ENCODE measurements around the gene ABCB8. TPM values are rescaled to one million over a fixed set of nuclear protein-coding genes. Genes with fewer than 3 reads are reported as not detected.
"Not testable (repeated sequence)": the region's sequence is repeated elsewhere in the genome, so short reads cannot be mapped to it uniquely, and the experiment has no call there.

The ABCB8 gene
- total and polyA plus RNA-seq, 4 donors = 12.4 to 30.2 (median 22.5) TPM

- Histone ChIP-seq H3K9me3 (ENCODE audit: control insufficient read depth in 4 of 4, low read length in 3 of 4) (no peaks in the 10 kb centered on the region), H3K4me1 (ENCODE audit: control insufficient read depth in 4 of 4, insufficient read depth in 4 of 4, low read length in 3 of 4) (peaks cover 2 to 32% (median 10%) of the 10 kb centered on the region in 4 donors), H3K4me3 (ENCODE audit: low read depth in 1 of 3, low read length in 3 of 3) (no peak overlapping the region), H3K27me3 (ENCODE audit: control insufficient read depth in 4 of 4, insufficient read depth in 4 of 4, low read length in 3 of 4) (peaks cover 0 to 4% (median under 1%) of the 10 kb centered on the region in 4 donors), H3K36me3 (ENCODE audit: control insufficient read depth in 4 of 4, insufficient read depth in 3 of 4, low read depth in 1 of 4, low read length in 3 of 4) (no peaks in the 10 kb centered on the region), H3K9ac (ENCODE audit: low read depth in 1 of 2, low read length in 2 of 2) (no peak overlapping the region), H3K27ac (ENCODE audit: low read depth in 1 of 2, low read length in 2 of 2) (no peak overlapping the region)
- TF ChIP-seq EGR1 (IDR thresholded peaks at IDR 0.05; ENCODE audit: low read depth in 2 of 2) (no peak), ZBTB33 (IDR thresholded peaks at IDR 0.05) (no peak), JUND (IDR thresholded peaks at IDR 0.05) (no peak), YY1 (IDR thresholded peaks at IDR 0.05) (no peak), ATF3 (IDR thresholded peaks at IDR 0.05) (no peak), HNF4A (conservative IDR thresholded peaks at IDR 0.05) (no peak), SP1 (IDR thresholded peaks at IDR 0.05) (no peak), FOXA2 (IDR thresholded peaks at IDR 0.05) (no peak), TAF1 (conservative IDR thresholded peaks at IDR 0.05) (no peak), RAD21 (IDR thresholded peaks at IDR 0.05) (no peak), HNF4G (IDR thresholded peaks at IDR 0.05) (no peak), FOXA1 (IDR thresholded peaks at IDR 0.05) (no peak), GABPA (IDR thresholded peaks at IDR 0.05 in 1 of 2, conservative IDR thresholded peaks at IDR 0.05 in 1 of 2) (no peak), RXRA (IDR thresholded peaks at IDR 0.05) (no peak), NR2F2 (IDR thresholded peaks at IDR 0.05) (no peak)
- TF ChIP-seq, protein P1, sequence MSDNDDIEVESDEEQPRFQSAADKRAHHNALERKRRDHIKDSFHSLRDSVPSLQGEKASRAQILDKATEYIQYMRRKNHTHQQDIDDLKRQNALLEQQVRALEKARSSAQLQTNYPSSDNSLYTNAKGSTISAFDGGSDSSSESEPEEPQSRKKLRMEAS (IDR thresholded peaks at IDR 0.05) = no peak
- TF ChIP-seq, protein P2, sequence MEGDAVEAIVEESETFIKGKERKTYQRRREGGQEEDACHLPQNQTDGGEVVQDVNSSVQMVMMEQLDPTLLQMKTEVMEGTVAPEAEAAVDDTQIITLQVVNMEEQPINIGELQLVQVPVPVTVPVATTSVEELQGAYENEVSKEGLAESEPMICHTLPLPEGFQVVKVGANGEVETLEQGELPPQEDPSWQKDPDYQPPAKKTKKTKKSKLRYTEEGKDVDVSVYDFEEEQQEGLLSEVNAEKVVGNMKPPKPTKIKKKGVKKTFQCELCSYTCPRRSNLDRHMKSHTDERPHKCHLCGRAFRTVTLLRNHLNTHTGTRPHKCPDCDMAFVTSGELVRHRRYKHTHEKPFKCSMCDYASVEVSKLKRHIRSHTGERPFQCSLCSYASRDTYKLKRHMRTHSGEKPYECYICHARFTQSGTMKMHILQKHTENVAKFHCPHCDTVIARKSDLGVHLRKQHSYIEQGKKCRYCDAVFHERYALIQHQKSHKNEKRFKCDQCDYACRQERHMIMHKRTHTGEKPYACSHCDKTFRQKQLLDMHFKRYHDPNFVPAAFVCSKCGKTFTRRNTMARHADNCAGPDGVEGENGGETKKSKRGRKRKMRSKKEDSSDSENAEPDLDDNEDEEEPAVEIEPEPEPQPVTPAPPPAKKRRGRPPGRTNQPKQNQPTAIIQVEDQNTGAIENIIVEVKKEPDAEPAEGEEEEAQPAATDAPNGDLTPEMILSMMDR (IDR thresholded peaks at IDR 0.05; ENCODE audit: low read depth, low read length, missing input control) = no peak
- TF ChIP-seq, protein P3, sequence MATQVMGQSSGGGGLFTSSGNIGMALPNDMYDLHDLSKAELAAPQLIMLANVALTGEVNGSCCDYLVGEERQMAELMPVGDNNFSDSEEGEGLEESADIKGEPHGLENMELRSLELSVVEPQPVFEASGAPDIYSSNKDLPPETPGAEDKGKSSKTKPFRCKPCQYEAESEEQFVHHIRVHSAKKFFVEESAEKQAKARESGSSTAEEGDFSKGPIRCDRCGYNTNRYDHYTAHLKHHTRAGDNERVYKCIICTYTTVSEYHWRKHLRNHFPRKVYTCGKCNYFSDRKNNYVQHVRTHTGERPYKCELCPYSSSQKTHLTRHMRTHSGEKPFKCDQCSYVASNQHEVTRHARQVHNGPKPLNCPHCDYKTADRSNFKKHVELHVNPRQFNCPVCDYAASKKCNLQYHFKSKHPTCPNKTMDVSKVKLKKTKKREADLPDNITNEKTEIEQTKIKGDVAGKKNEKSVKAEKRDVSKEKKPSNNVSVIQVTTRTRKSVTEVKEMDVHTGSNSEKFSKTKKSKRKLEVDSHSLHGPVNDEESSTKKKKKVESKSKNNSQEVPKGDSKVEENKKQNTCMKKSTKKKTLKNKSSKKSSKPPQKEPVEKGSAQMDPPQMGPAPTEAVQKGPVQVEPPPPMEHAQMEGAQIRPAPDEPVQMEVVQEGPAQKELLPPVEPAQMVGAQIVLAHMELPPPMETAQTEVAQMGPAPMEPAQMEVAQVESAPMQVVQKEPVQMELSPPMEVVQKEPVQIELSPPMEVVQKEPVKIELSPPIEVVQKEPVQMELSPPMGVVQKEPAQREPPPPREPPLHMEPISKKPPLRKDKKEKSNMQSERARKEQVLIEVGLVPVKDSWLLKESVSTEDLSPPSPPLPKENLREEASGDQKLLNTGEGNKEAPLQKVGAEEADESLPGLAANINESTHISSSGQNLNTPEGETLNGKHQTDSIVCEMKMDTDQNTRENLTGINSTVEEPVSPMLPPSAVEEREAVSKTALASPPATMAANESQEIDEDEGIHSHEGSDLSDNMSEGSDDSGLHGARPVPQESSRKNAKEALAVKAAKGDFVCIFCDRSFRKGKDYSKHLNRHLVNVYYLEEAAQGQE (IDR thresholded peaks at IDR 0.05) = no peak
- 75% methylated on average over 1 of the region's 1 CpG for WGBS
- no peak for DNase-seq (ENCODE audit: low spot score)
Measured at GRCh38 chr7:151011097-151011409, 17.2 kb upstream of the ABCB8 start.

DNA sequence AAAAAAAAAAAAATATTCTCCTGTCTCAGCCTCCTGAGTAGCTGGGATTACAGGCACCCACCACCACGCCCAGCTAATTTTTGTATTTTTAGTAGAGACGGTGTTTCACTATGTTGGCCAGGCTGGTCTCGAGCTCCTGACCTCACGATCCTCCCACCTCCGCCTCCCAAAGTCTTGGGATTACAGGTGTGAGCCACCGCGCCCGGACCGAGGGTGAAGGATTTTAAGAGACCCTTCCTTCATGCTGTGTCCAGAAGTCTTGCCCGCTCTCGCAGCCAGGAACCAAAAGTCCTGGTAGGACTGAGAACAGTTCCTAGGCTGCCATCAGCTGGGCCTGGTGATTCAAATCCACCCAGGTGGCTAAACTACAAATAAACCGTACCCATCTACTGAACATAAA is 16.6 kb upstream of the ABCB8 start:
- H3K27ac ChIP-seq (ENCODE audit: low read depth in 1 of 2, low read length in 2 of 2); H3K27me3 ChIP-seq (ENCODE audit: control insufficient read depth in 4 of 4, insufficient read depth in 4 of 4, low read length in 3 of 4); H3K4me3 ChIP-seq (ENCODE audit: low read depth in 1 of 3, low read length in 3 of 3); H3K9me3 ChIP-seq (ENCODE audit: control insufficient read depth in 4 of 4, low read length in 3 of 4); DNase-seq (ENCODE audit: low spot score); H3K36me3 ChIP-seq (ENCODE audit: control insufficient read depth in 4 of 4, insufficient read depth in 3 of 4, low read depth in 1 of 4, low read length in 3 of 4); H3K9ac ChIP-seq (ENCODE audit: low read depth in 1 of 2, low read length in 2 of 2): not testable (repeated sequence)
- H3K4me1 ChIP-seq (ENCODE audit: control insufficient read depth in 4 of 4, insufficient read depth in 4 of 4, low read length in 3 of 4) = peaks cover 2 to 32% (median 10%) of the 10 kb centered on the region in 4 donors
- 85% methylated on average over 12 of the region's 12 CpGs for WGBS

Measured in liver (tissue), 9 donors.